Measurements from ENCODE around the gene HSD3B2.

HSD3B2 gene

DNA sequence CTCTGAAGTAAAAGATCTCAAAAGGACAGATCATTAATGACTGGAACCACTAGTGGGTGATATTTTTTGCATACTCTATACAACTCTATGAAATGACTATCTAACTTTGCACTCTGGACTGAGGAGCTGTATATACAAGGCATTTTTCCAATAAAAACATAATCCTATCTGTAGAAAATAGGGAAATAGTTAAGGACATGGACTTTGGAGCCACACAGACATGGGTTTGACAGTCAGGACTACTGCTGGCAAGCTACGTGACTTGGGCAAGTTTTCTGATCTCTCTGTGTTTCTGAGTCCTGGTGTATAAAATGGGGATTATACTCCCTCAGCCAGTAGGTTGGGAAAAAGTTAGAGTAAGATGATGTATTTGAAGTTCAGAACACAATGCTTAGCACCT, 20.9 kb upstream of the HSD3B2 start:
- DNase-seq (ENCODE audit: extremely low spot score, insufficient read length, low read depth) (no peak), FAIRE-seq (no peak)

DNA sequence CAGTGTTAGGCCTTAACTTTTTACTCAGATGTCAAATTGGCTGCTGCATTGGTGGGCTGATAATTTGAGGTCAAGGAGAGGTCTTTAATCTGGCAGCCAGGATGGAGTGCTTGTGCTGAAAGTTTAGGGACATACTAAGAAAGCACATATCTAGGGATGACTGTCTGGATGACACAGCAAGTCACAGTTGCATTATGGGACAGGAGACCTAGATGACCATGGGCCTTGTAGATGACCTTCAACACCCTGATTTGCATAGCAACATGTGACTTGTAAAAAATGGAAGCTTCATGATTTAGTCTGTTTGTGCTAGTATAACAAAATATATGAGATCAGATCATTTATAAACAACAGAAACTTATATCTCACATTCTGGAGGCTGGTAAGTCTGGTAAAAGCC, 18.0 kb upstream of the HSD3B2 start:
- DNase-seq (ENCODE audit: extremely low spot score, insufficient read length, low read depth) (no peak), FAIRE-seq (no peak)

DNA sequence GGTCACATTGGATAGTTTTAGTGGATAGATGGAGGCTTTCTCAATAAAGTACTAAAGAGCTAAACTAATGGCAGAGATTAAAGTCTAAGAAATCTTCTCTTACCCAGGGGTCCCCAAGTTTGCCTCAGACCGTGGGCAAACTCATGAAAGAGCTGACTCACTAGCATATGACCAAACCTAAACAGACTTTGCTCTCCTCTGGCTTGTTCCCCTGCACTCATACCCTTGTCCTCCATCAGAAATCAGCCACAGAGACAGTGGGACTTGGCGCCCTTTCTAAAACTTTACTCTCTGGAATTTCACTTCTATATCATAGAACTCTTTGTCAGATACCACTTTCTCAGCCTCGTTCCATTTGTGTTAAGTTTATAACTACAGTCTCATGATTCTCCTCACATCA, 17.0 kb upstream of the HSD3B2 start:
- no peak for DNase-seq (ENCODE audit: extremely low spot score, insufficient read length, low read depth)
- no peak for FAIRE-seq

DNA sequence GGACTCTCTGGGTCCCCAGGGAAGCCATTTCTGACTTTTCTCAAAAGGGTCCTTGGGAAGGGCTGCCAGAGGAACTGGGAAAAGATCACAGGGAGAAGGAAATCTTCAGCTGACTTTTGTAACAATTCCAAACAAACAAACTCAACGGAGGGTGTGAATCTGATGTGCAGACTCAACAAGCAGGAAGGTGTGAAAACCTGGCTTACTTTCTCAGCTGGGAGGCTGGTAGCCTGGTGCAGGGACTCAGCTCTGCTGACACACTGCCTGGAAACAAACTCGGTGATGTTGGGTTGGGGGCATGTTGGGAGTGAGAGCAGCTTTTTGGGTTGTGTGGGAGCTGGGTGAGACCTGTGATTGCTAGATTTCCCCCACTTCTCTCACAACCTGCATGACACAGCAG, 10.2 kb upstream of the HSD3B2 start:
- FAIRE-seq (no peak), DNase-seq (ENCODE audit: extremely low spot score, insufficient read length, low read depth) (no peak)

DNA sequence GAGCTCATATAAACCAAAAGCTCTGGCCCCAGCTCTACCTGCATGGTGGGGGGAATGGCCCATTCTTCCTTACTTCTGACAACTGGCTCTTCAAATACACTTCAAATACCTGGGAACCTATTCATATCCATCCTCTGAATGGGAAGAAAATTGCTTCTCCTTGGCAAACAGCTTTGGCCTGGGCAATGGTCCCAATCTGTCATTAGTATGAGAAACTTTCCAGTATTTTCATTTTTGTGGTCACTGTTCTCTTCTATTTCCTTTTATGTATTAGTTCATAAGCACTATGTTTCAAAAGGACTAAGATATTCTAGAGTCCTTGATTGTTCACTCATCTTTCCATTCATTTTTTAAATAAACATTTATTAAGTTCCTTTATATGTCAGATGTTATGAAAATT, 5.2 kb upstream of the HSD3B2 start:
- FAIRE-seq (no peak), DNase-seq (ENCODE audit: extremely low spot score, insufficient read length, low read depth) (no peak)

DNA sequence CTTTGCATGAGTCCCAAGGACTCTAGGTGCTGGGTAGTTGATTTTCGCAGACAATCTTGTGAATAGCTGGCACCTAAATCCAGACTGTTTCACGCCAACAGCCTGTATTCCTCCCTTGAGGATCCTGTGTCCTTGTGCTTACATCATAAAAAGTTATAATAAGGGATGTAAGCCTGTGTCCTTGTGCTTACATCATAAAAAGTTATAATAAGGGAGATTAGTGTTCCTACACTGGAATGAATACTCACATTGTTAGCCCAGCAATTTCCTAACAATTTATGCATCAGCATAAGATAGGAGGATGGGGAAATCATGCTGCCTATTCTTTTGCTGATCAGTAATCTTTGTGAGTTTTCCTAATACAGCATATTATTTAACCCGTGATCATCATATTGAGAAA, 4.0 kb upstream of the HSD3B2 start:
- FAIRE-seq: no peak

DNA sequence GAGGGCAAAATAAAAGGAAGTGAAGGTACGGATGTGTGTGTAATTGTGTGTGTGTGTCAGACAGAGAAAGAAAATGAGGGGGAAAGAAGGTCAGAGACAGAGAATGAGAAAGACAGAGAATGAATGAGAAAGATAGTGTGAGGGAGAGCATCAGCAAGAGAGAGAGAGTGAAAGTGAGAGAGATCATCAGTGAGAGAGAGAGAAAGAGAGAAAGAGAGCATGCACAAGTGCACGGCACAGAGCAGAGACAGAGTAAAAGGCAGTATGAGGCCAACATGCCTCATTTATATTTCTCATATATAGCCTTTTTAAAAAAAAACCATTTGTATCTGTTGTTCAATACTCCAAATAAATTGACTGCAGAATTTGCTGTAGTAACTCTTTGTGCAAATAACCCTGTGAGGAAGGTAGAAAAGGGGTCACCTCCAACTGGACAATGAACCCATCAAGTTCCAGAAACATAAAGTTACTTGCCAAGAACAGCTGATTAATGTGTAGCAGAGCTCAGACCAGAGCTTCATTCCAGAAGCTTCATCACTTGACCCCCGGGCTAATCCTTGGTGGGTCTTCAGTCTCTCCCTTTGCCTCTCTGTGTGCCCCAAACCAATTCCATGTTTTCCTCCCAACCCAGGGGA, 1.2 kb downstream of the HSD3B2 start:
- no peak for FAIRE-seq
- no peak for DNase-seq (ENCODE audit: extremely low spot score, insufficient read length, low read depth)

More for the DNA sequence above, 4.0 kb upstream of the HSD3B2 start:
- no peak for DNase-seq (ENCODE audit: extremely low spot score, insufficient read length, low read depth)

DNA sequence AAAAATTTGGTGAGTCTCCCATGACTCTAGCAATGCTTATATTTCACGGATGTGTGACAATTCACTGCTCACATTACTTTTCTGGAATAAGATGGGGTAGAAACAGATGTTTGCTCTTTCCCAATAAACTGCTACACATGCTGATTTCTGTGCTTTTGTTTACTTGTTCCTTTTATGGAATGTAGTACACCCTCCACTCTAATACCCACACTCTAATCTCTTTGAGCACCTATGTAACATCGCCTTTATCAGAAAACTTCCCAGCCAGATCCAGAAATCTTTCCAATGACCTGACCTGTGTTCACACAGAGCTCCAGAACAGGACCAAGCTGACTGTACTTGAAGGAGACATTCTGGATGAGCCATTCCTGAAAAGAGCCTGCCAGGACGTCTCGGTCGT, 4.2 kb downstream of the HSD3B2 start:
- no peak for FAIRE-seq
- DNase-seq (ENCODE audit: extremely low spot score, insufficient read length, low read depth): no peak

DNA sequence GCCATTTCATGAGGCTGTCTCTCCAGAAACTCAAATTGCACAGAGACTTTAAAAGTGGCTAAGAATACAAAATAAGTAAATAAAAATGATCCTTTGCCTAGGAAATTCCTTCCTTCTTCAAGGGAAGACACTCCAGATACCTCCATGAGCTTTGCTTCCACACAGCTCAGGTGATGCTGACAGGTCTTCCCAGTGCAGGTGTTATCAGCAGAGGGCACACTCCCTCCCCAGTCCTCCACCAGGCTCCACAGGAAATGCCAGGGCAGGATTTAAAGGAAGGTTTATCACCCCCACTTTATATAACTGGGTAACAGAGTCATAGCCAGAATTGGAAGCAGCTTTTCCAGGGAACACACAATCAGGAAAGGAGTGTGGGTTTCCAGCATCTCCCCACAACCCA, 5.7 kb downstream of the HSD3B2 start:
- FAIRE-seq (no peak), DNase-seq (ENCODE audit: extremely low spot score, insufficient read length, low read depth) (no peak)

DNA sequence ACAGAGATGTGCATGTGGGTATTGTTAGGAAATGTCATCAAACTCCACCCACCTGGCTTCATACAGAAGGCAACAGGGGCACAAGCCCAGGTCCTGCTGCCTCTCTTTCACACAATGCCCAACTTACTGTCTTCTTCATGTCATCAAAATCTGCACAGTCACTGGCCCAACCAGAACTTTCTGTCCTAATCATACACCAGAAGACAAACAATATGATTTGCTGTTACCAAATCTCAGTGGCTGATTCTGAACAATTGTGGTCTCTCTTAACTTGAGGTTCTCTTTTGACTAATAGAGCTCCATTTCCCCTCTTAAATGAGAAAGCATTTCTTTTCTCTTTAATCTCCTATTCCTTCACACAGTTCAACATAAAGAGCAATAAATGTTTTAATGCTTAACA, 7.7 kb downstream of the HSD3B2 start:
- FAIRE-seq (no peak), DNase-seq (ENCODE audit: extremely low spot score, insufficient read length, low read depth) (no peak)

DNA sequence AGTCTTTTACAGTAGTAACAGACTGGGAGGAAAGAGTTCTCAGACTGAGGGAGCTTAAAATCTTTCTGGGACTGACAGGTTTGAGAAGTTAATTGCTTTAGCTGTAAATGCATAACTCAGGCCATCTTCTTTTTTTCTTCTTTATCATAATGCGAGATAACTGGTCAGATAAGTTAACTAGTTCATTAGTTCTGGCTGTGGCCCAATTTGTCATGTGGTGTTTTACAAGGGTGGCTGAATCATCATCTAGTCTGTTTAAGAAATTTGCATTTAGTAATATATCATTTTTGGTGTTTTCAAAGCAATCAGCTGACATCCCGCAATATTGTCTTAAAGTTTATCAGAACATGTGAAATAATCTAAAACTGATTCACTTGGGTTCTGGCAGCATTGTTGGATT, 14.0 kb downstream of the HSD3B2 start:
- DNase-seq (ENCODE audit: extremely low spot score, insufficient read length, low read depth): no peak
- no peak for FAIRE-seq

DNA sequence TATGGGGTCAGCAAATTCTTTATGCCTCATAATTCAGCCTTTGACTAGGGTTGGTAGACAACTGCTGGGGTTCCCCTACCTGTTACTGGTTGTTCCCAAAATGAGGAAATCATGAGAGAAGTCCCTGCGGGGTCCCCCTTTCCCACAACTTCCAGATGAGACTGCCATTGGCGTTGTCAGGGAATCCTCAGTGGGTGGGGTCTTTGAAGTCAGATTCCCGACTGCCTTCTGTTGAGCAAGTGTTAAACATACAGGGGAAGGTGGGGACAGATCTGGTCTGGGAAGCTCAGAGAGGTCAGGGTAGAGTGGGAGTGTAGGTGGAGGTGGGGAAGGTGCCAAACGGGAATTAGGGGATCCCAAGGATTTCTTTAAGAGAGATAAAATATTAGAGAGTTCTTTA, 14.7 kb downstream of the HSD3B2 start:
- no peak for FAIRE-seq
- DNase-seq (ENCODE audit: extremely low spot score, insufficient read length, low read depth): no peak

DNA sequence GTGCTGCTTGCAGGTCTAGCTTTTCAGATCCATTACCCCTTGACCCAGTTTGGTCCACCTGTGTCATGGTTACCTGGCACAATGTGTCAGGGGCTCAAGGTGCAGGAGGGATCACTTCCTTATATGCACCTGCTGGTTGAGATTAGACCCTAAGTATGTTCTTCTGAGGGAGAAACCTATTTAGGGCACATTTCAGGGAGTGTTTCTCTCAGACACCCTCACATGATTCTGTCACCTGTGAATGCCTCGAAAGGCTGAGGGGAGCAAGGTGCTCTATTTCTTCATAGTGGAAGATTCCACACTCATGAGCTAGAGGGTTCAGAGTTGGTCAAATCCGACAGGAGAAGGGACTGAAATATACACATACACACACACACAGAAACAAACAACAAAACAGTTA, 15.5 kb downstream of the HSD3B2 start:
- DNase-seq (ENCODE audit: extremely low spot score, insufficient read length, low read depth) (no peak), FAIRE-seq (no peak)

DNA sequence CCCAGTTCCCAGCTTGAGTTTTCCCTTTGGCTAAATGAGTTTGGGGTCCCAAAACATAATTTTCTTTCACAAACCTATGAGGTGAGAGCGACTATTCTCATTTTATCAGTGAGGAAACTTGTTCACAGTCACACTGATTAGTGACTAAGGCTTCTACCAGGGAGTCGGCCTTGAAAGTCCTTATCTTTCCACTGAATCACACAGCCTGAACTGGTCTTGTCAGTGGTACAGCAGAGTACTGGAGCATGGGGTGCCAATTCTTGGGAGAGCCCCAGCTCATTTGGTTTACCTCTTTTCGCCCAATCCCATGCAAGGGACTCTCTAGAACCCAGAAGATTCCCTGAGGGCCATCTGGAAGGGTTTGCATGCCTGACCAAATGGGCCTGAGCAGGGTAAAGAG, 16.9 kb downstream of the HSD3B2 start:
- no peak for FAIRE-seq
- no peak for DNase-seq (ENCODE audit: extremely low spot score, insufficient read length, low read depth)

DNA sequence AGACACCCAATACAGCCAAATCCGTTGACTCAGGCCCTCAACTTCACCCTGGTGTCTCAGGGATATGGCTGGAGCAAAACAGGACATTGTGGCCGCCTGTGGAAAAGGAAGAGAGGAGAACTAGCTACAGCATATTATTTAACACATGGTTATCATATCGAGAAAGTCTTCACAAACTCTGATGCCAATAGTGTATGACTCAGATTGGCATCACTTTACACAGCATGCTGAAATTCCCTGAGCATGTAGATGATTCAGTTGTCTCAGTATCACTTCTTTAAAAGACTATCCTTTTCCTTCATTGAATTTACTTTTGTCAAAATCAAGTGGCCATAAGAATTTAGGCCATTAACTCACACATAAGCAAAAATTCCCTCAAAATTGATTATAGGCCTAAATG, 20.1 kb downstream of the HSD3B2 start:
- FAIRE-seq (no peak), DNase-seq (ENCODE audit: extremely low spot score, insufficient read length, low read depth) (no peak)

DNA sequence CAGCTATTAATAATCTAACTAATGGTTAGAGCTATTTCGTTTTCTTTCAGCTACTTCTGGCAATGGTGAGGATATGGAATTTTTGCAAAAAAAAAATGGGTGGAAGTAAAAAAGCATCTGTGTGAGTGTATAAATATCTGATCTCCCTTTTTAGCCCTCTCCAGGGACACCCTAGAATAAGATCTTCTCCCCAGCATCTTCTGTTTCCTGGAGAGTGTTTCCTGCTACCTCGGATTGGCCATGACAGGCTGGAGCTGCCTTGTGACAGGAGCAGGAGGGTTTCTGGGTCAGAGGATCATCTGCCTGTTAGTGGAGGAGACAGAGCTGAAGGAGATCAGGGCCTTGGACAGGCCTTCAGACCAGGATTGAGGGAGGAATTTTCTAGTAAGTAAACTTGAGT, 23.8 kb downstream of the HSD3B2 start:
- no peak for FAIRE-seq
- DNase-seq (ENCODE audit: extremely low spot score, insufficient read length, low read depth): no peak

DNA sequence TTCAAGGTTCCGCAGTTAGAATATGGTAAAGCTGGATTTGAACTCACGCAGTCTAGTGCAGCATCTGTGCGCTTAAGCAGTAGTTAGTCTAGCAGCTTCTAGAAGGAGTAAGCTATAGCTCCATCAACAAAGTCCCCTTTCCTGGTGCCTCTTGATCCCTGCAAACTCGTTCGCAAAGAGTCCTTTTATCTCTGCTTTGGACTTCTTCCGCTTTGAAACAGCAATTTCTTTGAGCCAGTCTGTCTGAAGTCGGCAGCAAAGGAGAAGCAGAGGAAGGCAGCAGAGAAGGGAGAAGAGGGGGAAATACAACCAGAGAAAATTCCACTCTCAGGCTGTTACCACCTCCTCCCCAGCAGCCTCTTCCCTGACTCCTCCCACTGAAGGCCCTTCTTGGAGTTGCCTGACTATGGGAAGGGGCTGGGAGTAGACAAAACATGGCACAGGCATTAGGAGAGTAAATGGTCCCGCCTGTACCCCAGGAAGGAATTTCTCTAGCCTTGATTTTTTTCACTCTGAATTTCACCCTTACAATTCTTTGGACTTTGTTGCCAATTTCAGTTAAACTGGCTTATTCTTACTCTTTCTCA, 25.9 kb downstream of the HSD3B2 start:
- FAIRE-seq (no peak), DNase-seq (ENCODE audit: extremely low spot score, insufficient read length, low read depth) (no peak)

DNA sequence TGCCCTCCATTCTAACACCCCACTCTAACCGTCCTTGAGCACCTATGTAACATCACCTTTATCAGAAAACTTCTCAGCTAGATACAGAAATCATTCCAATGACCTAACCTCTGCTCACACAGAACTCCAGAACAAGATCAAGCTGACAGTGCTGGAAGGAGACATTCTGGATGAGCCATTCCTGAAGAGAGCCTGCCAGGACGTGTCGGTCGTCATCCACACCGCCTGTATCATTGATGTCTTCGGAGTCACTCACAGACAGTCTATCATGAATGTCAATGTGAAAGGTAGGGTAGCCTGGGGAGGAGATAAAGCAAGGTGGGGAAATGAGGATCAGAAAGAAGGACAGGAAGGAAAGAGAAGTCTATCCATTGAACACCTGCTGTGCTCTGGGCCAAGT, 27.8 kb downstream of the HSD3B2 start:
- DNase-seq (ENCODE audit: extremely low spot score, insufficient read length, low read depth): no peak

DNA sequence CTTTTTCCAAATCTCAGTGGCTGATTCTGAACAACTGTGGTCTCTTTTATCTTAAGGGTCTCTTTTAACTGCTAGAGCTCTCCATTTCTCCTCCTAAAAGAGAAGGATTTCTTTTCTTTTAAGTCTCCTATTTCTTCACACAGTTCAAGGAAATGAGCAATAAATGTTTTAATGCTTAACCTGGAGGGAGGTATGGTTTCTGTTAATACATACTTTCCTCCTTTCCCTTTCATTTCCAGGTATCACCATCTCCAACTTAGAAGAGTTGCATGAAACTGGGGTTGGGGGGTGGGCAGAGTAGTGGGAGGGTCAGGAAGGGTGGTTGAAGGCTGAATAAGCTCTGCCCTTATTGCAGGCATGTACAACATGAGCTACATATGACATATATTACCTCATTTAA, 31.4 kb downstream of the HSD3B2 start:
- FAIRE-seq (no peak), DNase-seq (ENCODE audit: extremely low spot score, insufficient read length, low read depth) (no peak)

More for the DNA sequence above, 27.8 kb downstream of the HSD3B2 start:
- FAIRE-seq: no peak

DNA sequence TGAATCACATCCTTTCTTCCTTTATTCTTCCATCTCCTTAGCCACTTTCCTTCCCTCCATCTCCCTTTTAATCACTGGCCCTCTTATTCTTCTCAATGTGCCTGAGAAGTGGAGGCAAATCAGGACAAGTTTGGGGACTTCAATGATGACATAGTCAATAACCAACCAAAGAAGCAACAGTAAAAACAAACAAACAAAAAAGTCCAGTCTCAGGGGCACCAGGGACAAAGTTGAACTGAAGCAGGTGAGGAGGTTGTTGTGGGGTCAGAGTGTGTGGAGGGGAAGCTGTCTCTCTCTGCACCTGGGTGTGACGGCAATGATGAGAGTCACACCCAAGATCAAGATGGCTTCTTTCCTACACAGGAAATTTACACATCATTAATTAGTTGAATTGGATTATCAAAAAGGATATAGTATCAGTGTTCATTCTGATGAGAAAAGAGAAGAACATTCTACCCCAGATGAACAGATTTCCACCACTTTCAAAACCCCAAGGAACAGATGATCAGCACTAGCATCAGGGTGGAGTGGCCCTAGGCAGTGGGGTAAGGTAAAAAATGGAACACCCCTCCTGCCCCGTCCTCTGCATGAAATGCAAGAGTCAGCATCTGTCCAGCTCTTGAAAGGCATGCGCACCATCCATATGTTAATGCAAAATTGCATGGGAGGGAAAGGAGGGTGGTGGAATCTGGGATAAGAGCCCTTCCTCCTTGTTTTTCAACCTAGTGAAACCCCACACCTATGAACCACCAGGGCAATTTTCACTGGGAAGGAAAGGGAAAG, 32.6 kb downstream of the HSD3B2 start:
- DNase-seq (ENCODE audit: extremely low spot score, insufficient read length, low read depth) (no peak), FAIRE-seq (no peak)

DNA sequence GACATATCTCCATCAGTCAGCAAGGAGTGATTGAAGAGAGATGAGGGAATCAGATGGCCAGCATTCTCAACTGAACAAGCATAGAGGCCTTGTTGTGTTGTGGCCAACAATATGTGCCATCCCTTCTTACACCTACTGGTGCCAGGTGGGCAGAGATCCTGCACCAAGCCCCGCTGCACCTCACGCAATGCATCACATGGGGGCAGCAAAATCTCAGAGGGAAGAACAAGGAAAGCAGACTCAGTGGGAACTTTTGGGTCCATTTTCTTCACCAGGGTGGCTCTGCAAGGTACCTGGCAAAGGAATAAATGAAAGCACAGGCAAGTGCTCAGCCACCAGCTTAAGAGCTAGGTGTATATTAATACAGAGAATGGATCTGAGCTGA, 33.2 kb downstream of the HSD3B2 start:
- no peak for FAIRE-seq
- no peak for DNase-seq (ENCODE audit: extremely low spot score, insufficient read length, low read depth)

DNA sequence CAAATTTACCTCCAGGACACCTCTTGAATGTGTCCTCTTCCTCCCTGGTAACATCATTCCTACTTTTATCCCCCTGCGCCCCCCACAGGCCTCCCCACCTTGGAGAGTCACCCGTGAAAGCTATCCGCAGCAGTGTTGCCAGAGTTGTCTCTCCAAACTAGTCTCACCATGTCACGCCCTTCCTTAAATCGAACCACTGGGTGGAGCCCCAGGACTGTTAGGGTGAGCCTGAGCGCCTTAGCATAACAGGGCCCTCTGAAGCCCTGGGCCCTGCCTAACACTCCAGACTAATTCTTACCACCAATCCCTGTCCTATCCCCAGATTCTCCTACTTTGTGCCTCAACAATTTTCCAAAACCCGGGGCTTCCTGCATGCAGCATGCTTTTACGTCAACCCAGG, 35.0 kb downstream of the HSD3B2 start:
- no peak for FAIRE-seq
- no peak for DNase-seq (ENCODE audit: extremely low spot score, insufficient read length, low read depth)
